GM23338 (cell line): Measurements from ENCODE around the gene EFCC1.

ENCODE experiments used
- CTCF ChIP-seq, 2 experiments: fragments of 200-600 bp in 1 of 2; sonication (generic) in 1 of 2; conservative IDR thresholded peaks; 2 replicates each; pipeline versions ENCODE4 v1.5.1 to v1.6.1; 2016 to 2017; ENCODE audit warnings: antibody characterized with exemption in 2 of 2, low read depth in 2 of 2, mild to moderate bottlenecking in 2 of 2, moderate library complexity in 1 of 2
- EZH2phosphoT487 ChIP-seq: fragments of 200-600 bp; sonication (generic); IDR thresholded peaks from one replicate; pipeline ENCODE4 v1.8.1; 2018; ENCODE audit warnings: antibody characterized with exemption; ENCODE audit not compliant: unreplicated experiment

DNA sequence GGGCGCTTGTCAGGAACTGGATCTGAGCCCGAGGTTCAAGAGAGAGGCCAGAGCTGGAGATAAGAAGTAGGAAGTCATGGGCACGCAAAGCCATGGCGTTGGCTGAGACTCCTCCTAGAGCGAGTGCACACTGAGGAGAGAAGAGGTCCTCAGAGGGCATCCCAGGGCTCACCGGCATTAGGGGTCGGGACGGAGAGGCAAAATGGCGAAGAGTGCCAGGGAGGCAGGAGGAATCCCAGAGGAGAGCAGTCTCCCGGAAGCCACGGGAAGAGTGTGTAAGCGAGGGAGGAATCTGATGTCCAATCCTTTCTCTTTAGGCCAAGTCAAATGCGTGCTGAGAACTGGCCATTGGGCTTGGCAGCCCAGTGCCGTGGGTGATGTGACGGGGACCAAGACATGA is 24.0 kb downstream of the EFCC1 start:
- TF ChIP-seq EZH2phosphoT487: no peak
- no peak for TF ChIP-seq CTCF (conservative IDR thresholded peaks at IDR 0.05; ENCODE audit: low read depth in 2 of 2)
